ENCODE results near the gene EPHB2. TPM values are rescaled to one million over a fixed set of nuclear protein-coding genes. Genes with fewer than 3 reads are reported as not detected.

The EPHB2 gene
- total and polyA plus RNA-seq, 2 of the 4 experiments (the other 2 are of a cell fraction): 52.3 to 58.8 TPM

DNA sequence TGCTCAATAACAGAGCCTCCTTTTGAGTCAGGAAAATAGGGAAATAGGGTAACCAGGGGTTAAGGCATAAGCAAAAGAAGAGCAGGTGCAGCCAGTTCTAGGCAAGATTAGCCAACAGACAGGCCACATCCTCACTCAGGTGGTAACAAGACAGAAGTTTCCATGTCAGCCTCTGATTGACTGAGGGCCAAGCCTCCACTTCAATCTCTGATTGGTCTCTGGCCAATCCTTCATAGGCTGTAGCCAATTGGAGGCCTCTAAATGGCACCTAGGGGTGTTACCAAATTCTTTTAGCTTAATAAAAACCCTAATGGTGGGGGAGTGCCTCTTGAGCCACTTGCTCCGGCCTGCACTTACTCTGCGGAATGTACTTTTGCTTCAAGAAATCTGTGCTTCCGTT, 224.8 kb downstream of the EPHB2 start:
- DNase-seq: no peak
- Histone ChIP-seq H2BK5ac (ENCODE audit: low read depth, low read length, poor library complexity, severe bottlenecking) (no peak overlapping the region), H3K79me1 (ENCODE audit: low read depth in 1 of 2, low read length in 2 of 2) (no peaks in the 10 kb centered on the region), H3K4me1 (ENCODE audit: control insufficient read depth, insufficient read depth, low read length) (no peaks in the 10 kb centered on the region), H2AK5ac (ENCODE audit: low read depth, low read length) (no peak overlapping the region), H2AFZ (replicated peaks; ENCODE audit: low read length, poor library complexity) (no peak overlapping the region), H3K4me2 (ENCODE audit: low read depth, low read length) (no peak overlapping the region), H2BK120ac (ENCODE audit: low read depth, low read length) (no peak overlapping the region), H4K91ac (ENCODE audit: insufficient read depth, low read depth, low read length) (no peak overlapping the region), H3K14ac (replicated peaks; ENCODE audit: low read depth, low read length) (no peak overlapping the region), H4K8ac (ENCODE audit: low read depth in 2 of 2, low read length in 2 of 2) (no peak overlapping the region), H3K9ac (ENCODE audit: low read depth, low read length) (no peak overlapping the region), H3K36me3 (ENCODE audit: control insufficient read depth, insufficient read depth, low read length) (no peaks in the 10 kb centered on the region), H4K20me1 (ENCODE audit: insufficient read depth, low read length) (no peaks in the 10 kb centered on the region), H3K9me3 (ENCODE audit: control insufficient read depth, insufficient read depth, low read length) (peaks cover 19% of the 10 kb centered on the region), H3K18ac (ENCODE audit: low read depth, low read length) (no peak overlapping the region), H3K9me1 (ENCODE audit: insufficient read depth, low read length) (no peaks in the 10 kb centered on the region), H3K27me3 (ENCODE audit: control insufficient read depth, insufficient read depth, low read length) (peaks cover 32% of the 10 kb centered on the region), H3K23ac (ENCODE audit: low read depth, low read length) (no peak overlapping the region), H3K56ac (ENCODE audit: extremely low read depth, insufficient read depth, low read length) (no peak overlapping the region), H3K27ac (ENCODE audit: insufficient read depth, low read length) (no peak overlapping the region), H3K4ac (ENCODE audit: low read depth, low read length) (no peak overlapping the region), H2AK9ac (replicated peaks; ENCODE audit: low read depth, low read length, poor library complexity) (no peak overlapping the region), H2BK20ac (ENCODE audit: low read depth, low read length) (no peak overlapping the region), H4K5ac (ENCODE audit: low read depth, low read length) (no peak overlapping the region), H2BK15ac (ENCODE audit: low read depth, low read length) (no peak overlapping the region), H3K4me3 (ENCODE audit: insufficient read depth, low read depth, low read length) (no peak overlapping the region)
- in situ Hi-C loops (cut with MboI; ENCODE audit: low sequenced_read_pairs) (loop anchor here (25.0 kb wide), 1 partner anchor 498 kb away; no protein-coding TSS in a partner anchor), intact Hi-C loops (cut with micrococcal nuclease) (loop anchor here (10.0 kb wide), 1 partner anchor 511 kb away; no protein-coding TSS in a partner anchor), dilution Hi-C loops (cut with HindIII; ENCODE audit: low sequenced_read_pairs, unreplicated experiment) (no loop called here)
- CTCF ChIA-PET: interaction anchor here (0.6 kb wide), 1 partner anchor 379 kb away, joined by 3 read pairs; no protein-coding TSS in a partner anchor
- no TSS peak for BruUV-seq (replicated peaks)
- no peak for ATAC-seq (ENCODE audit: low read depth)
- WGBS, 2 experiments (ENCODE audit: extremely low coverage in 2 of 2, insufficient read length in 1 of 2): no CpG with 5 or more reads among the region's 3 CpGs
- TF ChIP-seq POLR2A (IDR thresholded peaks at IDR 0.05; ENCODE audit: low read depth, low read length) (no peak), RCOR1 (IDR thresholded peaks at IDR 0.05; ENCODE audit: insufficient replicate concordance, low read length) (no peak), CEBPB (IDR thresholded peaks at IDR 0.05; ENCODE audit: low read depth, low read length) (no peak), FOS (IDR thresholded peaks at IDR 0.05; ENCODE audit: low read depth, low read length) (no peak), SMC3 (IDR thresholded peaks at IDR 0.05; ENCODE audit: low read depth, low read length) (no peak), NFE2L2 (IDR thresholded peaks at IDR 0.05; ENCODE audit: low read depth, low read length) (no peak), RAD21 (IDR thresholded peaks at IDR 0.05; ENCODE audit: low read length) (no peak), MAFK (IDR thresholded peaks at IDR 0.05; ENCODE audit: low read depth, low read length) (no peak), MAZ (IDR thresholded peaks at IDR 0.05; ENCODE audit: borderline replicate concordance, low read depth, low read length) (no peak), BHLHE40 (IDR thresholded peaks at IDR 0.05; ENCODE audit: low read depth, low read length) (no peak)
- TF ChIP-seq, protein P1, sequence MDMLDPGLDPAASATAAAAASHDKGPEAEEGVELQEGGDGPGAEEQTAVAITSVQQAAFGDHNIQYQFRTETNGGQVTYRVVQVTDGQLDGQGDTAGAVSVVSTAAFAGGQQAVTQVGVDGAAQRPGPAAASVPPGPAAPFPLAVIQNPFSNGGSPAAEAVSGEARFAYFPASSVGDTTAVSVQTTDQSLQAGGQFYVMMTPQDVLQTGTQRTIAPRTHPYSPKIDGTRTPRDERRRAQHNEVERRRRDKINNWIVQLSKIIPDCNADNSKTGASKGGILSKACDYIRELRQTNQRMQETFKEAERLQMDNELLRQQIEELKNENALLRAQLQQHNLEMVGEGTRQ (IDR thresholded peaks at IDR 0.05; ENCODE audit: low read depth, low read length): no peak
- POLR2A ChIA-PET (ENCODE audit: unreplicated experiment): no interaction called here

Data from IMR-90 (cell line).